Activated CD4-positive, alpha-beta memory T cell treated with anti-CD3 and anti-CD28 coated beads for 36 hours (primary cell): ENCODE measurements around the gene UGT1A7. TPM values are rescaled to one million over a fixed set of nuclear protein-coding genes. Genes with fewer than 3 reads are reported as not detected.
"Not testable (repeated sequence)": the region's sequence is repeated elsewhere in the genome, so short reads cannot be mapped to it uniquely, and the experiment has no call there.

Experiments used
- CTCF ChIA-PET: fragments of 350-600 bp; sonication (Branson Sonifier 250); formaldehyde crosslinking; loops from one replicate; lab custom pipeline; 2021; ENCODE audit warnings: antibody characterized with exemption, inconsistent platforms; lab: Charles Lee
- POLR2A ChIA-PET: fragments of 350-600 bp; sonication (Branson Sonifier 250); formaldehyde crosslinking; loops from one replicate; lab custom pipeline; 2021; ENCODE audit warnings: antibody characterized with exemption; lab: Charles Lee
- DNase-seq: peaks from one replicate; pipeline ENCODE4 v3.0.0-alpha.2; 2020
- H3K27ac Mint-ChIP-seq: one replicate; pipeline ENCODE4 v1.8.0; 2021; ENCODE audit warnings: mixed read lengths
- H3K27me3 Mint-ChIP-seq: one replicate; pipeline ENCODE4 v1.8.0; 2021; ENCODE audit warnings: mixed read lengths
- H3K36me3 Mint-ChIP-seq: one replicate; pipeline ENCODE4 v1.8.0; 2021; ENCODE audit warnings: mixed read lengths
- H3K4me1 Mint-ChIP-seq: one replicate; pipeline ENCODE4 v1.8.0; 2021; ENCODE audit warnings: low read depth, mixed read lengths
- H3K4me3 Mint-ChIP-seq: one replicate; pipeline ENCODE4 v1.8.0; 2021; ENCODE audit warnings: mild to moderate bottlenecking, mixed read lengths
- H3K9me3 Mint-ChIP-seq: one replicate; pipeline ENCODE4 v1.8.0; 2021; ENCODE audit warnings: mixed read lengths
- intact Hi-C: fragments of 100-400 bp; cut with micrococcal nuclease; formaldehyde crosslinking; loops from one replicate; pipeline ENCODE4 v1.15.1; 2023
- total RNA-seq, 2 experiments: library from RNA; stranded (reverse); gene quantifications; one replicate each; pipeline ENCODE4 v1.2.3, GENCODE V29; 2021

UGT1A7 gene
- total RNA-seq, 2 experiments from 2014 or later = not detected

- Mint-ChIP-seq H3K27me3 (peaks cover 2% of the 10 kb centered on the region), H3K36me3 (no peaks in the 10 kb centered on the region), H3K4me1 (no peaks in the 10 kb centered on the region), H3K27ac (no peak overlapping the region), H3K4me3 (no peak overlapping the region), H3K9me3 (no peaks in the 10 kb centered on the region)
- CTCF ChIA-PET = no interaction called here
- POLR2A ChIA-PET = no interaction called here
- intact Hi-C loops = no loop called here
- no peak for DNase-seq
Observed at GRCh38 chr2:233688341-233688740, 6.6 kb downstream of the UGT1A7 start.

GRCh38 chr2:233689031-233689430 is 7.3 kb downstream of the UGT1A7 start:
- intact Hi-C loops = no loop called here
- Mint-ChIP-seq H3K27me3 (peaks cover 2% of the 10 kb centered on the region), H3K27ac (no peak overlapping the region), H3K36me3 (no peaks in the 10 kb centered on the region), H3K4me3 (no peak overlapping the region), H3K9me3 (no peaks in the 10 kb centered on the region), H3K4me1 (no peaks in the 10 kb centered on the region)
- ChIA-PET CTCF (no interaction called here), POLR2A (no interaction called here)
- no peak for DNase-seq

GRCh38 chr2:233689501-233689900 is 7.8 kb downstream of the UGT1A7 start:
- Mint-ChIP-seq H3K9me3 (no peaks in the 10 kb centered on the region), H3K4me3 (no peak overlapping the region), H3K27me3 (peaks cover 2% of the 10 kb centered on the region), H3K27ac (no peak overlapping the region), H3K36me3 (no peaks in the 10 kb centered on the region), H3K4me1 (no peaks in the 10 kb centered on the region)
- ChIA-PET POLR2A (no interaction called here), CTCF (no interaction called here)
- intact Hi-C loops = no loop called here
- no peak for DNase-seq

- Mint-ChIP-seq H3K27ac (no peak overlapping the region), H3K36me3 (no peaks in the 10 kb centered on the region), H3K4me1 (no peaks in the 10 kb centered on the region), H3K27me3 (peaks cover 3% of the 10 kb centered on the region), H3K9me3 (no peaks in the 10 kb centered on the region), H3K4me3 (no peak overlapping the region)
- ChIA-PET CTCF (no interaction called here), POLR2A (no interaction called here)
- intact Hi-C loops = no loop called here
- no peak for DNase-seq
Observed at GRCh38 chr2:233690444-233690843, 8.7 kb downstream of the UGT1A7 start.

- no peaks in the 10 kb centered on the region for H3K4me1 Mint-ChIP-seq
- DNase-seq = no peak
- no peak overlapping the region for H3K27ac Mint-ChIP-seq
- no peaks in the 10 kb centered on the region for H3K9me3 Mint-ChIP-seq
- peaks cover 4% of the 10 kb centered on the region for H3K27me3 Mint-ChIP-seq
- ChIA-PET POLR2A (no interaction called here), CTCF (no interaction called here)
- H3K36me3 Mint-ChIP-seq = no peaks in the 10 kb centered on the region
- intact Hi-C loops = no loop called here
- no peak overlapping the region for H3K4me3 Mint-ChIP-seq
Observed at GRCh38 chr2:233691443-233692433, 10.0 kb downstream of the UGT1A7 start.

GRCh38 chr2:233692648-233693047 is 10.9 kb downstream of the UGT1A7 start, which contains the start of gene UGT1A6:
TSS of gene UGT1A6 (plus strand) at chr2:233692890. CDS start at chr2:233693005, 115 bp downstream.
- POLR2A ChIA-PET = no interaction called here
- H3K36me3 Mint-ChIP-seq = no peaks in the 10 kb centered on the region
- intact Hi-C loops = no loop called here
- DNase-seq = no peak
- H3K4me3 Mint-ChIP-seq = no peak within 1 kb of the TSS
- no peaks in the 10 kb centered on the region for H3K9me3 Mint-ChIP-seq
- no peak within 1 kb of the TSS for H3K27ac Mint-ChIP-seq
- H3K4me1 Mint-ChIP-seq = no peaks in the 10 kb centered on the region
- peaks cover 4% of the 10 kb centered on the region for H3K27me3 Mint-ChIP-seq
- CTCF ChIA-PET = interaction anchor here (0.6 kb wide), 1 partner anchor 19 kb away, joined by 3 read pairs; no protein-coding TSS in a partner anchor

GRCh38 chr2:233693963-233694362 is 12.3 kb downstream of the UGT1A7 start:
- peaks cover 2% of the 10 kb centered on the region for H3K27me3 Mint-ChIP-seq
- no peak for DNase-seq
- no peaks in the 10 kb centered on the region for H3K36me3 Mint-ChIP-seq
- no peak overlapping the region for H3K27ac Mint-ChIP-seq
- CTCF ChIA-PET = no interaction called here
- POLR2A ChIA-PET = no interaction called here
- intact Hi-C loops = no loop called here
- H3K4me3 Mint-ChIP-seq = no peak overlapping the region
- H3K9me3 Mint-ChIP-seq = no peaks in the 10 kb centered on the region
- no peaks in the 10 kb centered on the region for H3K4me1 Mint-ChIP-seq

- H3K27me3 Mint-ChIP-seq = peaks cover 4% of the 10 kb centered on the region
- H3K4me3 Mint-ChIP-seq = no peak overlapping the region
- intact Hi-C loops = no loop called here
- no peak for DNase-seq
- H3K36me3 Mint-ChIP-seq = no peaks in the 10 kb centered on the region
- ChIA-PET CTCF (no interaction called here), POLR2A (no interaction called here)
- no peak overlapping the region for H3K27ac Mint-ChIP-seq
- no peaks in the 10 kb centered on the region for H3K4me1 Mint-ChIP-seq
- no peaks in the 10 kb centered on the region for H3K9me3 Mint-ChIP-seq
Observed at GRCh38 chr2:233698740-233699139, 17.0 kb downstream of the UGT1A7 start.

GRCh38 chr2:233699424-233700027 is 17.8 kb downstream of the UGT1A7 start:
- no peak for DNase-seq
- Mint-ChIP-seq H3K36me3 (no peaks in the 10 kb centered on the region), H3K27ac (no peak overlapping the region), H3K4me1 (no peaks in the 10 kb centered on the region), H3K27me3 (peaks cover 4% of the 10 kb centered on the region), H3K4me3 (no peak overlapping the region), H3K9me3 (no peaks in the 10 kb centered on the region)
- POLR2A ChIA-PET = no interaction called here
- CTCF ChIA-PET = interaction anchor here (1.5 kb wide), 1 partner anchor 11 kb away, joined by 6 read pairs; no protein-coding TSS in a partner anchor
- intact Hi-C loops = no loop called here

- no peak for DNase-seq
- POLR2A ChIA-PET = no interaction called here
- Mint-ChIP-seq H3K4me1 (no peaks in the 10 kb centered on the region), H3K36me3 (no peaks in the 10 kb centered on the region), H3K4me3 (no peak overlapping the region), H3K27me3 (peaks cover 5% of the 10 kb centered on the region), H3K9me3 (no peaks in the 10 kb centered on the region), H3K27ac (no peak overlapping the region)
- intact Hi-C loops = no loop called here
- CTCF ChIA-PET = interaction anchor here (1.5 kb wide), 1 partner anchor 11 kb away, joined by 6 read pairs; no protein-coding TSS in a partner anchor
Observed at GRCh38 chr2:233700028-233700635, 18.4 kb downstream of the UGT1A7 start.

GRCh38 chr2:233700842-233701241 is 19.1 kb downstream of the UGT1A7 start:
- POLR2A ChIA-PET, H3K4me1 Mint-ChIP-seq, H3K9me3 Mint-ChIP-seq, H3K27ac Mint-ChIP-seq, H3K36me3 Mint-ChIP-seq, H3K27me3 Mint-ChIP-seq, H3K4me3 Mint-ChIP-seq, DNase-seq, intact Hi-C loops: not testable (repeated sequence)
- CTCF ChIA-PET = interaction anchor here (1.5 kb wide), 1 partner anchor 10 kb away, joined by 6 read pairs; no protein-coding TSS in a partner anchor

GRCh38 chr2:233702238-233702637 is 20.5 kb downstream of the UGT1A7 start:
- ChIA-PET POLR2A (no interaction called here), CTCF (no interaction called here)
- Mint-ChIP-seq H3K9me3 (no peaks in the 10 kb centered on the region), H3K36me3 (no peaks in the 10 kb centered on the region), H3K27ac (no peak overlapping the region), H3K4me3 (no peak overlapping the region), H3K27me3 (peaks cover 8% of the 10 kb centered on the region), H3K4me1 (no peaks in the 10 kb centered on the region)
- no peak for DNase-seq
- intact Hi-C loops = no loop called here
